ENCODE data around the gene CAMK2B.

The CAMK2B gene

DNA sequence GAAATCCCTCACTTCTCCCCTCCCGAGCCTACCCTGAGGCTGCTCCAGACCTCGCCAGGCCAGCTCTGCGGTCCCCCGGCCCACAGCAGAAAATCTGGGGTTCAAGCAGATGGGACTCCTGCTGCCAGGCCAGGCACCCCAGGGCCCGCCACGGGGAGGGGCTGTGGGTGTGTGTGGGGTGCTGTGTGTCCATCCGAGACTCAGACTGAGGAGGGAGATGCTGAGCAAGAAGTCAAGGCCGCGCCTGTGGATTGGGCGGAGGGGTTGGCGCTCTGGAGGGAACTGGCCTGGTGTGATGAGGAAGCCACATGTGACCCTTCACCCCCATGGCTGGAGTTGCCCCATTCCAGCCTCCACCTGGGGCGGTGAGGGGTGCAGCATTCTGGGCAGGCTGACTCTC is 73.5 kb downstream of the CAMK2B start:
- no peak for DNase-seq

DNA sequence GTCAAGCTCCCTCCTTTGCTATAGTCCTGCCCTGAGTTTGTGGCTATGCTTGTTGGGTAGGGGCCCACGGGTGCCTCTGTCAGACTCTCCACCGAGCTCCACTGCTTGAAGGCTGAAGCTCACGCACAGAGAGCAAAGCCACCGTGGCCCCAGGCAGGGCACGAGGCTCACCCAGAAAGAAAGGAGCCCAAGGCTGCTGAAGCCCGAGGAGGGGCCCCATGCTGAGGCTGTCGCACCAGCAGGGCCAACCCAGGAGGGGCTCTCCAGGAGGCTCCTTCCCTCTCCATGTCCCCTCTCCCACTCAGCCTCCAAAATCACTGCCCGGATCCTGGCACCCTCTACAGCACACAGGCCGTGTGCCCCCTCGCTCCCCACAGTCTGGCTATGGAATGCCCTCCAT is 74.1 kb downstream of the CAMK2B start:
- DNase-seq, result no peak

DNA sequence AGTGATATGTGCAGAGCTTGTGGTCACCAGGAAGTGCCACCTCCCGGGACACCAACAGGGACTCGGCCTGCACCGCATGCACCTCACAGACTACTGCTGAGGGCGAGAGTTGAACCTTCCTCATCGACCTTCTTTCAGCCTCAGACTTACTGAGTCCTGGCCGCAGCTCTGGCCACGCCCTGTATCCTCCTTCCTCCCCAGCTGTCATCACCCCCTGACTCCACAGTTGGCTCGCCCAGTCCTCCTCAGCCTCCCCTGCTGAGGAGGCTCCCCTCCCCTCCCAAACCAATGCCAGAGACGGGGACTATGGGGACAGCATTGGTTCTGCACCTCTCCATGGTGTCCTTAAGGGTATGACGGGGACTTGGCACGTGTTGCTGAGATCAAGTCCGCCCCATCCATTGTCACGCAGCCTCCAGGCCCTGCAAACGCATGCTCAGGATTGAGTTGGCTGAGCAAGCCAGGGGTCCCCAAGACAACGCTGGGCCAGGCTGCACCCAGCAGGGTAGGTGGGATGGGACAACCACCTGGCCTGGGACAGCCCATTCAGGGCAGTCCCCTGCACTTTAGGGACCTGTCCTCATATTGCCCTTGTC is 75.7 kb downstream of the CAMK2B start:
- DNase-seq, result no peak

DNA sequence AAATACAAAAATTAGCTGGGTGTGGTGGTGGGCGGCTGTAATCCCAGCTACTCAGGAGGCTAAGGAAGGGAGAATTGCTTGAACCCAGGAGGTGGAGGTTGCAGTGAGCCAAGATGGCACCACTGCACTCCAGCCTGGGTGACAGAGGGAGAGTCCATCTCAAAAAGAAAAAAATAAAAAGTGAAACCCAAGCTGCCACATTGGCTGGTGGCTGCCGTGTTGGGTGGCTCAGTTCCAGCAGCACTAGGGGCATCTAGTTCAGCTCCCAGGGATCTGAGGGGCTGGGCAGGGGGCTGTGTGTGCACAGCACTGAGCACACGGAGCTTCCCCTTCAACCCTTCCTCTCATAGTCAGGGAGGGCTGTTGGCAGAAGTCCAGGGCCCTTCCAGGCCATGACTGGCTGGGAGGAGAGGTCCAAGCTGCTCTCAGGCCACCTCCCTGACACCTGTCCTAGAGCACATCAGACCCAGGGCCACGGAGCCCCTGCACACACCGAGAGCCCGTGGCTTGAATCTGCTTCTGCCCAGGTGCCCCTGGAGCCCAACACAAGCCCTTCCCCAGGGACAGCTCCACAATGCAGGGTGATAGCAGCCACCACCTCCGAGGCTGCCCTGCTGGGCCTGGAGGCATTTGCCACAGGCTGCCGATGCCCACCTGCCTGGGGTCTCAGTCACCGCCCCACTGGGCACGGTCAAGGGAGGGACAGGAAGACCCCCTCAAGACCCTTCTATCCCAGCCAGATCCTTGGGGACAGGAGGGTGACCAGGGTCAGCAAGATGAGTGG is 77.3 kb downstream of the CAMK2B start:
- no peak for DNase-seq

DNA sequence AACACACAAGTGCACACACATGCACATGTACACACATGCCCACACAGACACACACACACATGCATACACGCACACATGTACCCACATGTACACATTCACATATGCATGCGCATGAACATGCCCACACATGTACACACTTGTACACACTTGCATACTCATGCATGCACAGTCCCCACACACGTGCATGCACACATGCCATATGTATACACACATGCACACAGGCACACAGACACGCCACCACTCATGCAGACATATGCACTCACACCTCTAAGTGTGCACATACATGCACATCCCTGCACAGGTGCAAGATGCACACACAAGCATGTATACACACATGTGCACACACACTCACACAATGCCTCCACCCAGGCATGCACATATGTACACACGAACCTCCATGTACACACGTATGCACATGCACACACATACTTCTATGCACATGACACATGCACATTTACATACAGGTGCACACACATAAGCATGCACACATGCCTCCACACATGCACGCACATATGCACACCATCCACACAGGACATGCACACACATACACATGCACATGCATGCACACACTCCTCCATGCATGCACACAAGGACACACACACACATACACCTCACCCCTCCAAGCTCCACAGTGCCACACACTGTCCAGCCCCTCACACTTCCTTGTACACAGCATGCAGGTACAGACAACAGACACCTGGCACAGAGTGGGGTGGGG is 78.8 kb downstream of the CAMK2B start:
- DNase-seq, result no peak

DNA sequence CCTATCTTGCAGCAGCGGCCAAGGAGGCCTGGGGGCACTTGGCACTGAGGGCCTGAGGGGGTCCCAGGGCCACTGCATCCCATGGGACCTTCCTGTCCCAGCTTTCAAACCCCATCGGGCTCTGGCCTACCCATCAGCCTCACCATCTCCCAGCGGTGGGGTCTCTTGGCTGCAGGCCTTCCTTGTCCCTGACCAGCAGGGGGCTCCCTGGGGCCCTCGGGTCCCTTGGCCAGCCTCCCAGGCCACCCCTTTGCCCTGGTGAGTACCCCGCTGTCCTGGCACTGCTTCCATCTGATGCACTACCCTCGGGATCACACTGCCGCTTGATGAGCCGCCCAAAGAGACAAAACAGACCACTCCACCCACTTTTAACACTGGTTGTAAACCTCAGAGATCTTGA is 81.1 kb downstream of the CAMK2B start:
- peak; percentile 36 to 77 (median 55) for DNase-seq

DNA sequence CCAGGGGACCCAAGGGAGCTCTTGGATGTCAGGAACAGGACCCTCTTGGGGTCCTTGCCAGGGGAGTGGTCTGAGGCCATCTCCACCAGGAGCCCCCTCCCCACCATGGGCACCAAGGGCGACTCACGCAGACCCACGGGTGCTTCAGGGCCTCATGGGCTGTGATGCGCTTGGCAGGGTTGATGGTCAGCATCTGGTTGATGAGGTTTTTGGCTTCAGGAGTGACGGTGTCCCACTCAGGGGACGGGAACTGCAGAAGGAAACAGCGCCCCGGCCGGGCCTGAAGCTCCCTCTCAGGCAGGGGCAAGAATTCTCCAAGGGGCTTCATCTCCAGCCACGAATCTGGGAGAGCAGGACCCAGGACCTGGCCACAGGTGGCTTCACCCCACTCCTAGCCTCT is 83.3 kb downstream of the CAMK2B start:
- no peak for DNase-seq

DNA sequence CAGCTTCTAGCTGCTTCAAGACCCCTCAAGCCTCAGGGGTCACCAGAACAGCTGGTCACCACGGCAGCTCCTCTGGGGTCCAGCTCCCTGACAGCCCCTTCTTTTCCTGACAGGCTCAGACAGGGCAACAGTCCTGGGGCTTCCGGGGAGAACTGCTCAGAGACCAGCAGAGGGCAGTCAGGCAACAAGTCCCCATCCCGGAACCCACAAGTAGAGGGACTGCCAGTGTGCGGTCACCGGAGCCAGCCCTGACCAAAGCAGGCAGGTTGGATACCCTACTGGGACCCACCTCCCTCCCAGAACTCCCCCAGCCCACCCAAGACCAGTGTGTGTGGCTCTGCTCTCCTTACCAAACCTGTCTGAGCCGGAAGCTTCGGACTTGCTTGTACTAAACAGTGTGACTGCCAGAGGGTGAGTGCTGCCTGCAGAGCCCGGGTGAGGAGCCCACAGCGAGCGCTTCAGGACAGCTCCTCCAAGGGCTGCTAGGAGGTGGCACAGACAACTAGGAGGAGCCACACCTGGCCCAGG is 84.3 kb downstream of the CAMK2B start:
- peak; percentile 83 to 86 (median 85) for DNase-seq

DNA sequence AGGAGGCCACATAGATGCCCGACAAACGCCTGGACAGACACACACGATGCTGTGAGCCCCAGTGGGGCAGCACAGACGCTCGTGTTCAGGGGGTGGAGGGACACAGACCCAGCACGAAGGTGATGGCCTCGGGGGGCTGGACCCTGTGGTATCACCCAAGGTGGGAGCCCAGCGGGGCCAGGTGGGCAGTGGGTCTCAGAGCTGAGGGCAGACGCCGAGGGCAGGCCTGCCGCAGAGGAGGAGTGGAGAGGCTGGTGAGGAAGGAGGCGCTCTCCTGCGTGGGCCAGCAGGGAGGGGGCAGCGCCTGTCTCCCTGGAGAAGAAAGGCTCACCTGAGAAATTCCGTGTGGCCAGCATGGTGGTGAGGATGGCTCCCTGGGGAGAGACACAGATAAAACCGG is 85.0 kb downstream of the CAMK2B start:
- no peak for DNase-seq

DNA sequence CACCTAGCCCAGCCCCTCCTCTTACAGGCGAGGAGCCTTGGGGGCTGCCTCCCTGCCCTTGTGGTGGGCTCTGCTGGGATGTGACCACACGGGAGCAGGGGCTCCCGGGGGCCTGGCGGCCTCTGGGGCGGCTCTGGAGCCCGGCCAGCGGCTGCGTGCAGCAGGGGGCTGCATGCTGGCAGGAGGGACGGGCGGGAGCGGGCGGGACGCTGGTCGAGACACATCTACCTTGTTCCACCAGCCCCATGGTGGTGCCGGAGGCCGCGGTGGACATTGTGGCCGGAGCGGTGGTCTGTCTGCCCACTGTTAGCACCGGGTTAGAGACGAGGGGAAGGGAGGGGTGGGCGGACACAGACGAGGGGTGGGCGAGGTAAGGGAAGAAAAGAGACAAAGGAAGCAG is 86.0 kb downstream of the CAMK2B start:
- DNase-seq, result no peak

DNA sequence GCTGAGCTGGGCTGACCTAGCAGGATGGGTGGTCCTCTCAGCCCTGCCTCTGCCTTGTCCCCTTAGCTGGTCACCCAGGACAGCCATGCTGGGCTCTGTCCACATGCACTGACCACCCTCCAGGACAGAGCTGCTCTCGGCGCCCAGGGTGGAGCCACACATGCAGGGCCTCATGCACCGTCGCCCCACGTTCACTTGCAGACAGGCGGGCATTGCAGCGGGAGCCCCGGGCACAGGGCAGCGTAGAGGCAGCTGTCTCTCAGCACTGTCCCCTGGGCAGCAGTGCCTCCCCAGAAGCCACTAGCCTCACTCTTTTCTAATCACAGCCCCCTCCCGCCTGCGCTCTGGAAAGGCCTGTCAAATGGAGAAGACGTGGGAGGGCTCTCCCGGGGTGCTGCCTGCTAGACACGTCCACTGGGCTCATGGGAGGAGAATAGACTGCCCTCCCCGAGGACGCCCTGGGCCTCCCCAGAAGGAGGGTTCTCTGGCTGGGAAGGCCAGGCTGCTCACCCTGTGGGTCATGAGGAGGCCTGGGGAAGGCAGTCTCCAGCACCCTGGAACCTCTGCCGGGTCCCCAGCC is 87.2 kb downstream of the CAMK2B start:
- DNase-seq, result no peak

DNA sequence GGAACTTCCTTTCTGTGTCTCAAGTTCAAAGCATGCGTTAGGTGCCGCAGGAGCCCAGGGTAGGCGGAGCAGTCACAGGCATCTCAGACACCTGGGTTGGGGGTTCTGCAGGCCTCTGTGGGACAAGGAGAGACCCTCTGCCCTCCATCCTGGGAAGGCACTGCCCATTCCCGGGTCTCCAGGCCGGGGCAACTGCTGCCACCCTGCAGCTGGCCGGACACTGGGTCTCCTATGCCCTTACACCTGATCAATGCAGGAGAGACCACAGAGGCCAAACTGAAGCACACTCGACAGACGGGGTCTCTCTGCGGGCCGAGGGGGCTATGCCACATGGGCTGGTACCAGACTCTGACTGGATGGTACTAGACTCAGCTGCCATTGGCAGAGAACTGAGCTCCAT is 87.7 kb downstream of the CAMK2B start:
- no peak for DNase-seq

DNA sequence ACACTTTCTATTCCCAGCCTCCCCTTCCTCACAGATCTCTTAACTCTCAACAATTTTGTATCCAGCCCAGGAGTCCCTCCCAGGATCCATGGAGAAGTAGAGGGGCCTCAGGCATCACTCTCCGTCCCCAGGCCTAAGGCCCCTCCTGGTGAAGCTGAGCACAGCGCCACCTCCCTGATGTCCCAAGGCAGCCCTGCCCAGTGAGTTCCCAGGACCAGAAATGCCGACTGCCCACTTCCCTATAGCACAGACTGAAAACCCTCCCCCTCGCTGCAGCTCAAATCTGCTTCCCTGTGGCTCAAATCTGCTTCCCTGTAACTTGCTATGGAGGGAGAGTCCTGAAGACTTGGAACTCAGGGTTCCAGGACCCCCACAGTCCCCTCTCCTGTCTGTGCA is 89.1 kb downstream of the CAMK2B start:
- DNase-seq, result peak; percentile 44 to 63 (median 50)

DNA sequence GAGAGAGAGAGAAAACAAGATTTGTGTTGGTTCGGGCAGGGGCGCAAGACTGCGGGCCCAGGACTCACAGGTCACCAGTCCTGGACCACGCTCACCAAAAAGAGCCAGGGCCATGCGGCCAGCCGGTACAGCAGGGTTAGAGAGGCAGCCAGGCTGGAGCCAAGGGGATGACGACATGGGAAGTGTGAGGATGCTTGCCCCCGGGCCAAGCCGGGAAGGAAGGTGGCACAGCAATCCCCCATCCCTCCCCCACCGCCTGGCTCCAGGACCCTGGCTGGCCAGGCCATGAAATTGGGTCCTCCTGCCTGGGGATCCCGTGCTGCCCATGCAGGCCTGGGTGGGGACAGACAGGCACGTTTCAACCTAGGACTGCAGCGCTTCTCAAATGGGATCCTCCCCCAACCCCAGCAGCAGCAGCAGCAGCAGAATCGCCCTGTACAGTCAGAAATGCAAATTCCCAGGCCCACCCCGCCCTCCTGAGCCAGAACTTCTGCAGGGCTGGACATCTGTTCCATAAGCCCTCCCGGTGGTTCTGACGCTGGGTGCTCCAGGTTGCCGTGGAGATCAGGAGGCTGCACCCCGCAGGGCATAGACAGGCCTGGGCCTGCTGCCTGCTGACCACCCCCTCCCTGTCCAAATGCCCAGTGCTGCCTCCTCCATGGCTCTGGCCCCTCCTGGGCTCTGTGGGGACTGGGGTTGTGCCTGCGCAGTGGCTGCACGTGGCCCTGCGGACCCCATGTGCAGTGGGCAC is 89.6 kb downstream of the CAMK2B start:
- DNase-seq, result no peak

DNA sequence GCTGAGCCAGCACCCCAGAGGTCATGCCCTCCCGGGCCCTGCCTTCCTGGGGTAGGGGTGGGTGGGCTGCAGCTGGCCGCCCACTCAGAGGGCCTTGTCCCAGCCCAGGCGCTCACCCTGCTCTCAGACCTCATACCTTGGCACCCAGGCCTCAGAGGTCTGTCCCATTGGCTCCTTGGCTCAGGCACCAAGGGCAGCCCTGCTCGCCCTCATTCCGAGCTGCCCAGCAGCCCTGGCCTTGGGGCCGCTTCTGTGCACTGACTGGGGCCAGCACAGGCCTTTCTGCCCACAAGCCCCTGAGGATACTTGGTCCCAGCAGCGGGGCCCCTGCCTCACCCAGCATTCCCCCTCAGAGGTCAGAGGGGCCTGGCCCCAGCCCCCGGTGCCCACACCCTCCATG is 90.3 kb downstream of the CAMK2B start:
- no peak for DNase-seq

DNA sequence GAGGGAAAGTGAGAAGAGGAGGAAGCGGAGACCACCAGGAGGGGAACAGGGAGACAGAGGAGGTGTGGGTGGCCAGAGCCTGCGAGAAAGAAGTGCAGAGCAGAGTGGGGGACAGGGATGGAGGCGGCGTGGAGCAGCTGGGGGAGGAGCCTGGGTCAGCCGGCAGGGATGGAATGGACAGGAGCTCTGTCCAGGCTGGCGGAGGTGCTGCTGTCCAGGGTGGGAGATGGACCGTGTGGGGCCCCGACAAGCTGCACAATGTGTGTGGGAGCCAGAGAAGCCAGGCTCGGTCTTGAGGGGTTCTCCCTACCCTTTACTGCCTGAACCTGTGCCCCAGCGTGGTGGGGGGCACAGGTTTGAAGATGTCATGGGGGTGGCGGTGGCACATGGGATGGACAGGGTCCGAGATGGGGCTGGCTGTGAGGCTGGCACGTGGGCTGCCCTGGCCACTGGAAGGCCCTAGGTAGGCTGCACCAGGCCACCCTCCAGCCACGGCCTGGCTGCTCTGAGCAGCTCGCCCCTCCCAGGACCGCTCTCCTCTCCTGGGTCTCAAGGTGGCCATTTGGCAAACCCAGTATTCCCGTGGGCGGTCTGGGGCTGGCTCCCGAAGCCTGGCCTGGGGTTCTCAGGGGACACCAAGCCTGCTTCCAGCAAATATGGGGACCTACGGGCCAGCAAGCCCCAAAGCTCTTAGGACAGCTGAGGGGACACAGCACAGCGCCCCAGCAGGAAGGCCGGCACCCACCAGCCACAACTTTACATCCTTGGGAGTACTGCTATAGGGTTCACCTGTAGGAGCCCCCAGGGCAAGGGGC is 92.3 kb downstream of the CAMK2B start:
- no peak for DNase-seq

DNA sequence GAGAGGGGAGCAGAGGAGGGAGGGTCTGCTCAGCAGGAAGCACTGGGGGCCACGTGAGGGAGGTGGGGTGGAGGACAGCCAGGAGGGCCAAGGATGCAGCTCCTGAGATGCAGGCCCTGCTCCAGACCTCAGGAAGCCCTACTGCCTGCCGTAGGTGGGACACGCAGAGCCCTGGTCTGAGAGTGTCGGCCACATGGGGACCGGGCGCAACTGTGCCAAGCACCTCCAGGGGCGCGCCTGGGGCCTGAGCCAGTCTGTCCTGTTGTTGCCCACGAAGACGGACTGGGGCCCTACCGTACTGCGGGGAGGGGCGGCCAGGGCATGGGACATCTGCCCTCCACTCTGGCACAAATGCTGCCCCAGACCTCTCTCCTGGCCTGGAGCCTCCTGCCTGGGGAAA is 93.0 kb downstream of the CAMK2B start:
- DNase-seq, result no peak

DNA sequence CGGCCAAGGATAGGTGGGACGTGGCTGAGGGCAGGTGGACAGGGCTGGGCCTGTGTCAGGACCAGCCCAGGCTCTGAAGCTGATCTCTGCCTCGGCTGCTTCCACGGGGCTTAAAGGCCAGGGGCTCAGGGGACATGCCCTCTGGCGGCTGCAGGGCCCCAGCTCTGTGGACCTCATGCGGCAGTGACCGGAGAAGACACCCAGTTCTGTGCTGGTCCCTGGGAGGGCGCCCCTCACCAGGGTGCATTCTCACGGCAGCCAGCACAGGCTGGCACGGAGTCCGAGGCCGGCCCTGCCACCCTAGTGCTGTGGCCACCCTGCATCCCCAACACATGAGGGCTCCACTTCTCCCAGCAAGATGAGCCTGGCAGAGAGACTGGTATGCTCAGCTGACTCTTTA is 94.3 kb downstream of the CAMK2B start:
- DNase-seq, result no peak

DNA sequence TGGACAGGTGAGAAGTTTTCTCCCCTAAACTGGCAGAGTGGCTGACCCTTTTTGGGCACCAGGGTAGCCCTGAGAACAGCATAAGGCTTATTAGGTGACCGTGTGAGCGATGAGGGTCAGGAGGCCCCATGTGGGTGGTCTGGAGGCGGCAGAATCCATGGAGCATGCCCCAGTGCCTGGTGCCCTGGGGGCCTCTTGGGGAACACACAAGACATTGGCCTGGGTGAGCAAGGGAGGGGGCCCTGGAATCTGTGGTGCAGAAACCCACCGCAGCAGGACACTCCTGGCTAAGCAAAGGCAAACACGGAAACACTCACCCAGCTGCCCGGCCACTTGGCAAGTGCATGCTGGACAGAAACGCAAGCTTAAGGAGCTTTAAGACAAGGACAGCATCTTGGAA is 95.1 kb downstream of the CAMK2B start:
- DNase-seq, result no peak

DNA sequence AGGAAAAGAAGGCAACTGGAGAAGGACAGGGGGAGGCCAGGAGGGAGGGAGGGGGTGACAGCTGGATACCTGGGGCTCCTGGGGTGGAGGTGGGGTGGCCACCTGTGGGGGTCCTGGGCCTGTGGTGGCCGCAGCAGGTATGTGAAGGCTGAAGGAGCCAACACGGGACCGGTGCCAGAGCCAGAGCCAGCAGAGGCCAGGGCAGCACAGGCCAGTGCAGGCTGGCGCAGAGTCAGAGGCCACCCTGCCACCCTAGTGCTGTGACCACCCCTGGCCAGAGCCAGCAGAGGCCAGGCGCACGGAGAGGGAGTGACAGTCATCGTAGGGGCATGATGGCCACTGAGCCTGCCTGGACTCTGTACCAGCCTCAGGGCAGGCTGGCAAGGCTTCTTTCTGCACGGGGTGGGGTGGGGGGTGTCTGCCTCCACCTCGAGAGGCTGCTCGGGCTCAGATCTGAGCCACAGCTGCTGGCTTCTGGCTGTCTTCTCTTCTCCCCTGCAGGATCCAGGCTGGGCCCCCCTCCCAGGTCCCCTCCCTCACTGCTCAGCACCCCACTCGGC is 95.8 kb downstream of the CAMK2B start:
- DNase-seq, result no peak

DNA sequence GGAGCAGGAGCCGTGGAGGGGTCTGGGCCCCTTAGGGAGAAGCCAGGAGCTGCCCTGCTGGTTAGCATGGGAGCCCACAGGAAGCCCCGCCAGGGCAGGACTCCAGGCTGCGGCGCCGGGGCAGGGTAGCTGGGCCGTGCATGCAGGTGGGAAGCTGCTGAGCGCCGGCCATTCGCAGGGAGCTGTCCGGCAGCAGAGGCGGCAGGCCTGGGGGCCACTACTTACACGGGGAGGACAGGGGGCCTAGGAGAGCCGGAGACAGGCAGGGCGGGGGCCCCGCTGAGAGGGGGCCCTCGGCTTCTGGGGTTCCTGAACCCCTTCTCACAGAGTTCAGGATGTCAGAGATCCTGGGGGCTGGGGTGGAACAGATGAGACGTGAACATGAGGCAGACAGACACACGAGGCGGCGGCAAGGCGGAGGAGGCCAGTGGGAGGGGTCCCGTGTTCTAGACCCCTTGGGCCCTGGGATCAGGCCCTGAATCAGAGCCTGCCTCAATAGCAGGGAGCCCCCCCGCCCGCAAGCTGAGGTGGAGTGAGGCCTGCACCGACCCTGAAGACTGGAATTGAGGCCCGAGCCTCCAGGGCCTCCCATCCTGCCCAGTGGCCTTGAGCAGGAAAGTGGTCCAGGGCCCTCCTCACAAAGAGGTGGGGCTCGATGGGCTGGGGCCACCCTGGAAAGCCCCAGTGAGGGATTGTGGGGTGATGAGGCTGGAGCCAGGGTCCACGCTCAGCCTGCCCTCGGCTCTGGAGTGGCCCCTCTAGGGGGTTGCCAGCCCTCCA is 96.6 kb downstream of the CAMK2B start:
- no peak for DNase-seq

Measured in suppressor macrophage treated with lipopolysaccharide for 1 hour (primary cell).